H1 (cell line): ENCODE data around the gene PDE2A. TPM values are rescaled to one million over a fixed set of nuclear protein-coding genes. Genes with fewer than 3 reads are reported as not detected.

Experiments used
- BRCA1 ChIP-seq: IDR thresholded peaks from 2 replicates; pipeline ENCODE4 v1.6.1; 2012; ENCODE audit warnings: low read depth, low read length, improper control_type of control experiment
- CREB1 ChIP-seq: IDR thresholded peaks from 2 replicates; pipeline ENCODE4 v1.6.1; 2012; ENCODE audit warnings: inconsistent platforms
- EZH2 ChIP-seq: fragments of 200-600 bp; sonication (generic); IDR thresholded peaks from 2 replicates; pipeline ENCODE4 v1.7.1; 2012; ENCODE audit warnings: low read depth, mild to moderate bottlenecking, moderate library complexity, low read length, inconsistent platforms; ENCODE audit not compliant: severe bottlenecking
- HDAC2 ChIP-seq, 2 experiments: fragments of 300-600 bp in 1 of 2; sonication (generic) in 1 of 2; IDR thresholded peaks; 2 replicates each; pipeline ENCODE4 v1.6.1; 2011 to 2012; ENCODE audit warnings: low read depth in 2 of 2, low read length in 2 of 2, mild to moderate bottlenecking in 2 of 2, moderate library complexity in 2 of 2, borderline replicate concordance in 1 of 2, inconsistent platforms in 1 of 2
- JUND ChIP-seq: IDR thresholded peaks from 2 replicates; pipeline ENCODE4 v1.6.1; 2011; ENCODE audit warnings: mild to moderate bottlenecking, improper control_type of control experiment, low read length
- KDM5A ChIP-seq: fragments of 200-600 bp; IDR thresholded peaks from 2 replicates; pipeline ENCODE4 v1.7.1; 2012; ENCODE audit warnings: mild to moderate bottlenecking, low read length, inconsistent platforms, mixed read lengths
- PHF8 ChIP-seq: fragments of 200-600 bp; sonication (generic); conservative IDR thresholded peaks from 2 replicates; pipeline ENCODE4 v1.7.1; 2012; ENCODE audit warnings: low read depth, mild to moderate bottlenecking, inconsistent platforms, low read length, moderate library complexity
- POLR2A ChIP-seq, 2 experiments: IDR thresholded peaks; 1 replicate in 1 of 2; 2 replicates in 1 of 2; pipeline ENCODE4 v1.6.1; 2011; ENCODE audit warnings: low read depth in 2 of 2, low read length in 2 of 2, mild to moderate bottlenecking in 2 of 2; ENCODE audit errors: control extremely low read depth in 1 of 2
- RAD21 ChIP-seq, 2 experiments: IDR thresholded peaks in 1 of 2; conservative IDR thresholded peaks in 1 of 2; 2 replicates each; pipeline ENCODE4 v1.6.1; 2011; ENCODE audit warnings: low read depth in 2 of 2, low read length in 2 of 2, improper control_type of control experiment in 1 of 2, inconsistent platforms in 1 of 2, mild to moderate bottlenecking in 1 of 2, moderate library complexity in 1 of 2
- RBBP5 ChIP-seq: IDR thresholded peaks from 2 replicates; pipeline ENCODE4 v1.7.1; 2012; ENCODE audit warnings: low read depth, mild to moderate bottlenecking, inconsistent platforms, low read length, moderate library complexity, borderline replicate concordance
- RXRA ChIP-seq: IDR thresholded peaks from 2 replicates; pipeline ENCODE4 v1.6.1; 2011; ENCODE audit warnings: low read depth, mild to moderate bottlenecking, low read length, moderate library complexity; ENCODE audit not compliant: insufficient read depth
- SIN3A ChIP-seq, 2 experiments: IDR thresholded peaks in 1 of 2; conservative IDR thresholded peaks in 1 of 2; 2 replicates each; pipeline ENCODE4 v1.6.1; 2011 to 2012; ENCODE audit warnings: low read length in 2 of 2, improper control_type of control experiment in 1 of 2, low read depth in 1 of 2, mild to moderate bottlenecking in 1 of 2
- SIRT6 ChIP-seq: IDR thresholded peaks from one replicate; pipeline ENCODE4 v1.7.1; 2012; ENCODE audit warnings: low read length, inconsistent platforms
- TEAD4 ChIP-seq: IDR thresholded peaks from 2 replicates; pipeline ENCODE4 v1.6.1; 2012; ENCODE audit warnings: low read depth, low read length, inconsistent platforms, mixed read lengths
- ZNF274 ChIP-seq: IDR thresholded peaks from 2 replicates; pipeline ENCODE4 v1.7.0; 2012; ENCODE audit warnings: low read length, borderline replicate concordance; ENCODE audit errors: extremely low read depth
- polyA plus RNA-seq, 7 experiments: library from polyadenylated mRNA; depleted of rRNA in 3 of 7; stranded (reverse) in 5 of 7; unstranded in 2 of 7; fragments of >200 nt in 5 of 7; fragments of 200-250 nt in 2 of 7; gene quantifications; 1 replicate in 5 of 7; 2 replicates in 1 of 7; 4 replicates in 1 of 7; pipeline versions ENCODE4 v1.2.1 to v1.2.3, GENCODE V29; 2011 to 2013; ENCODE audit warnings: missing spikeins in 2 of 7, mixed read lengths in 2 of 7
- total RNA-seq: library from RNA; stranded (reverse); fragmentation: NEBNext Ultra II Directional; extraction: Animal tissue kit (Norgen Biotek cat#: 25700); gene quantifications from 2 replicates; pipeline ENCODE4 v1.2.1, GENCODE V29; 2021
- TF ChIP-seq, protein P1 (sequence below), 3 experiments: IDR thresholded peaks; 1 replicate in 2 of 3; 2 replicates in 1 of 3; pipeline versions ENCODE4 v1.5.1 to v1.6.1; 2011; ENCODE audit warnings: low read length in 3 of 3, mild to moderate bottlenecking in 3 of 3, inconsistent platforms in 2 of 3, low read depth in 1 of 3, moderate library complexity in 1 of 3; ENCODE audit not compliant: insufficient read depth in 1 of 3; ENCODE audit errors: control extremely low read depth in 1 of 3
- TF ChIP-seq, protein P2 (sequence below): IDR thresholded peaks from 2 replicates; pipeline ENCODE4 v1.6.1; 2011; ENCODE audit warnings: low read length, improper control_type of control experiment
- TF ChIP-seq, protein P3 (sequence below): IDR thresholded peaks from 2 replicates; pipeline ENCODE4 v1.6.1; 2012; ENCODE audit warnings: inconsistent platforms

The PDE2A gene
- total and polyA plus RNA-seq, 2 of the 8 experiments (the other 6 are each of a cell fraction or from before 2014, with no cell fraction given): 3.4 to 7.1 TPM

- TF ChIP-seq, protein P1, sequence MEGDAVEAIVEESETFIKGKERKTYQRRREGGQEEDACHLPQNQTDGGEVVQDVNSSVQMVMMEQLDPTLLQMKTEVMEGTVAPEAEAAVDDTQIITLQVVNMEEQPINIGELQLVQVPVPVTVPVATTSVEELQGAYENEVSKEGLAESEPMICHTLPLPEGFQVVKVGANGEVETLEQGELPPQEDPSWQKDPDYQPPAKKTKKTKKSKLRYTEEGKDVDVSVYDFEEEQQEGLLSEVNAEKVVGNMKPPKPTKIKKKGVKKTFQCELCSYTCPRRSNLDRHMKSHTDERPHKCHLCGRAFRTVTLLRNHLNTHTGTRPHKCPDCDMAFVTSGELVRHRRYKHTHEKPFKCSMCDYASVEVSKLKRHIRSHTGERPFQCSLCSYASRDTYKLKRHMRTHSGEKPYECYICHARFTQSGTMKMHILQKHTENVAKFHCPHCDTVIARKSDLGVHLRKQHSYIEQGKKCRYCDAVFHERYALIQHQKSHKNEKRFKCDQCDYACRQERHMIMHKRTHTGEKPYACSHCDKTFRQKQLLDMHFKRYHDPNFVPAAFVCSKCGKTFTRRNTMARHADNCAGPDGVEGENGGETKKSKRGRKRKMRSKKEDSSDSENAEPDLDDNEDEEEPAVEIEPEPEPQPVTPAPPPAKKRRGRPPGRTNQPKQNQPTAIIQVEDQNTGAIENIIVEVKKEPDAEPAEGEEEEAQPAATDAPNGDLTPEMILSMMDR (IDR thresholded peaks at IDR 0.05; ENCODE audit: control extremely low read depth in 1 of 3, insufficient read depth in 1 of 3, low read depth in 1 of 3, low read length in 3 of 3): peak; percentile 59 to 72 (median 71)
- no peak for TF ChIP-seq POLR2A (IDR thresholded peaks at IDR 0.05; ENCODE audit: control extremely low read depth in 1 of 2, low read depth in 2 of 2, low read length in 2 of 2)
- TF ChIP-seq, protein P2, sequence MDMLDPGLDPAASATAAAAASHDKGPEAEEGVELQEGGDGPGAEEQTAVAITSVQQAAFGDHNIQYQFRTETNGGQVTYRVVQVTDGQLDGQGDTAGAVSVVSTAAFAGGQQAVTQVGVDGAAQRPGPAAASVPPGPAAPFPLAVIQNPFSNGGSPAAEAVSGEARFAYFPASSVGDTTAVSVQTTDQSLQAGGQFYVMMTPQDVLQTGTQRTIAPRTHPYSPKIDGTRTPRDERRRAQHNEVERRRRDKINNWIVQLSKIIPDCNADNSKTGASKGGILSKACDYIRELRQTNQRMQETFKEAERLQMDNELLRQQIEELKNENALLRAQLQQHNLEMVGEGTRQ: no peak
- 0 out of 2 replicates have a peak, but pooled peaks have one; percentile 56 for TF ChIP-seq RBBP5
- TF ChIP-seq, protein P3, sequence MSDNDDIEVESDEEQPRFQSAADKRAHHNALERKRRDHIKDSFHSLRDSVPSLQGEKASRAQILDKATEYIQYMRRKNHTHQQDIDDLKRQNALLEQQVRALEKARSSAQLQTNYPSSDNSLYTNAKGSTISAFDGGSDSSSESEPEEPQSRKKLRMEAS: no peak
- no peak for TF ChIP-seq JUND
- TF ChIP-seq CREB1: no peak
- 0 out of 4 replicates have a peak, but pooled peaks of 1 of the 2 experiments have one; percentile 20 for TF ChIP-seq SIN3A (conservative IDR thresholded peaks at IDR 0.05 in 1 of 2, IDR thresholded peaks at IDR 0.05 in 1 of 2; ENCODE audit: low read depth in 1 of 2, low read length in 2 of 2)
- no peak for TF ChIP-seq RXRA
- no peak for TF ChIP-seq KDM5A
- peak; percentile 60 to 67 for TF ChIP-seq RAD21 (IDR thresholded peaks at IDR 0.05 in 1 of 2, conservative IDR thresholded peaks at IDR 0.05 in 1 of 2; ENCODE audit: low read depth in 2 of 2, low read length in 2 of 2)
- TF ChIP-seq TEAD4: no peak
- no peak for TF ChIP-seq ZNF274
- TF ChIP-seq PHF8: 0 out of 2 replicates have a peak, but pooled peaks have one; percentile 27
- no peak for TF ChIP-seq SIRT6
- TF ChIP-seq BRCA1: no peak
- peak; percentile 68 for TF ChIP-seq EZH2
- TF ChIP-seq HDAC2 (IDR thresholded peaks at IDR 0.05; ENCODE audit: borderline replicate concordance in 1 of 2, low read depth in 2 of 2, low read length in 2 of 2): no peak
Observed at GRCh38 chr11:72589802-72590761, 84.1 kb downstream of the PDE2A start (continued).
